ENCODE results near the gene BMPR1A. TPM values are rescaled to one million over a fixed set of nuclear protein-coding genes. Genes with fewer than 3 reads are reported as not detected.

Gene BMPR1A
- polyA plus RNA-seq, 1 donor (not counting 4 experiments of a cell fraction or from before 2014, with no cell fraction given): 22.2 TPM

DNA sequence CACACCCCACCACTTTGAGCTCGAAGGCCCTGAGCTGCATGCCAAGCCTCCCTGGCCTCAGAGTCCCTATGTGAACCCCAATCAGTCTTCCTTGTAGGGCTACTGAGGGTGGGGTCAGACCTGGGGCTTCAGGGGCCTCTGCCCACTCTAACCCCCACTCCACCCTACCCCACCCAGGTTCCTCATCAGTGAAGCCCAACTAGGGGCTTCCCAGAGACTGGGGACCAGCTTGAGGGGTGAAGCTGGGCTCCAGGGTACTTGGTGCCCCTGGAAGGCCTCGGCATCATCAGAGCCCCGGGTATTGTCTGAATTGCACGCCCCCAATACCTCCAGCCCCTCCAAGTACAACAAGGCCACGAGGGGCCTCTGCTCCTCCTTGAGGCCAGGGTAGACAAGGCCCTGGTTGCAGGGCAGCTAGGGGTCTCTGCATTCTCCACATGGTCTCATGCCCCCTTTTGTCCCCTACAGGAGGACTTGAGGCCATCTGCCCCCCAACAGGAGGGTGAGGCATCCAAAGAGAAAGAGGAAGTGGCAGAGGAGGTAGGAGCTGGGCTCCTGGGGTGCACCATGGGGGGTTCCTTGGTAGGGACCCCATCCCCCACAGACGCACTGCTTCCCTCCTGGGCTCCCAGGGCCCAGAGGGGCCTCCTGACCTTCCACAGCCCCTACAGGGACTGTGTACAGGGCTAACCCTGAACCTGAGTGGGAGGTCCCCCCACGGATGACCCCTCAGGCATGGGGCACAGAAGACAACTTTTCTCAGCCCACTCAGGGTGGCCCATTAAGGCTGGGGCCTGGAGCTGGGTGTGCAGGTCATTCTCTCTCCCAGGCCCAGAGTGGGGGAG lies 205.9 kb downstream of the BMPR1A start:
- DNase-seq (ENCODE audit: low read depth, low spot score): no peak
- H3K4me3 ChIP-seq (ENCODE audit: control insufficient read depth in 2 of 3, extremely low read depth in 1 of 3, insufficient read depth in 2 of 3, low read depth in 1 of 3, low read length in 3 of 3): no peak overlapping the region
- FAIRE-seq: no peak
- H3K9me1 ChIP-seq (ENCODE audit: control insufficient read depth, extremely low read depth, insufficient read depth, low read length): peaks cover 2% of the 10 kb centered on the region
- H3K36me3 ChIP-seq (ENCODE audit: control insufficient read depth in 2 of 2, extremely low read depth in 1 of 2, insufficient read depth in 2 of 2, low read length in 2 of 2): peaks cover 2 to 6% of the 10 kb centered on the region in 2 experiments
- no peak overlapping the region for H3K9ac ChIP-seq (ENCODE audit: control insufficient read depth, extremely low read depth, insufficient read depth, low read length)
- no peak overlapping the region for H3K27ac ChIP-seq (ENCODE audit: control insufficient read depth, insufficient read depth, low read length)
- peaks cover 58% of the 10 kb centered on the region for H3K4me1 ChIP-seq (ENCODE audit: control insufficient read depth, extremely low read depth, insufficient read depth, low read length)
- no peaks in the 10 kb centered on the region for H3K9me3 ChIP-seq (ENCODE audit: control insufficient read depth, low read depth, low read length)
- no peaks in the 10 kb centered on the region for H3K27me3 ChIP-seq (ENCODE audit: control insufficient read depth, extremely low read depth, insufficient read depth, low read length)
- H3K79me2 ChIP-seq (ENCODE audit: control insufficient read depth, insufficient read depth, low read length): peaks cover 29% of the 10 kb centered on the region
- H4K20me1 ChIP-seq (ENCODE audit: control insufficient read depth, extremely low read depth, insufficient read depth, low read length): no peaks in the 10 kb centered on the region
- no peak overlapping the region for H2AFZ ChIP-seq (ENCODE audit: control insufficient read depth, low read length)
- dilution Hi-C loops (cut with MboI; ENCODE audit: extremely low pct_ligation_motif_present, low sequenced_read_pairs): no loop called here
- TF ChIP-seq EZH2 (IDR thresholded peaks at IDR 0.05; ENCODE audit: low read length) (no peak), CTCF (optimal IDR thresholded peaks at IDR 0.05 in 1 of 3, IDR thresholded peaks at IDR 0.05 in 1 of 3, conservative IDR thresholded peaks at IDR 0.05 in 1 of 3; ENCODE audit: extremely low read depth in 1 of 3, insufficient read depth in 2 of 3, low read length in 3 of 3) (no peak)
- no peak overlapping the region for H3K4me2 ChIP-seq (ENCODE audit: control insufficient read depth, extremely low read depth, insufficient read depth, low read depth, low read length)

DNA sequence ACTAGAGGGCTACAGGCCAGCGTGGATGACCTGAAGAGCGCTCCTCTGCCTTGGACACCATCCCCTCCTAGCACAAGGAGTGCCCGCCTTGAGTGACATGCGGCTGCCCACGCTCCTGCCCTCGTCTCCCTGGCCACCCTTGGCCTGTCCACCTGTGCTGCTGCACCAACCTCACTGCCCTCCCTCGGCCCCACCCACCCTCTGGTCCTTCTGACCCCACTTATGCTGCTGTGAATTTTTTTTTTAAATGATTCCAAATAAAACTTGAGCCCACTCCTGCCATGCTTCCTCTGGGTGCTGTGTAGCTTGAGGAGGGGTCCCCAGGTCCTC lies 206.5 kb downstream of the BMPR1A start:
- no peak overlapping the region for H2AFZ ChIP-seq (ENCODE audit: control insufficient read depth, low read length)
- H3K4me3 ChIP-seq (ENCODE audit: control insufficient read depth in 2 of 3, extremely low read depth in 1 of 3, insufficient read depth in 2 of 3, low read depth in 1 of 3, low read length in 3 of 3): no peak overlapping the region
- H4K20me1 ChIP-seq (ENCODE audit: control insufficient read depth, extremely low read depth, insufficient read depth, low read length): no peaks in the 10 kb centered on the region
- peaks cover 34% of the 10 kb centered on the region for H3K79me2 ChIP-seq (ENCODE audit: control insufficient read depth, insufficient read depth, low read length)
- no peak overlapping the region for H3K9ac ChIP-seq (ENCODE audit: control insufficient read depth, extremely low read depth, insufficient read depth, low read length)
- H3K36me3 ChIP-seq (ENCODE audit: control insufficient read depth in 2 of 2, extremely low read depth in 1 of 2, insufficient read depth in 2 of 2, low read length in 2 of 2): peaks cover 2 to 6% of the 10 kb centered on the region in 2 experiments
- H3K27ac ChIP-seq (ENCODE audit: control insufficient read depth, insufficient read depth, low read length): no peak overlapping the region
- H3K4me1 ChIP-seq (ENCODE audit: control insufficient read depth, extremely low read depth, insufficient read depth, low read length): peaks cover 62% of the 10 kb centered on the region
- DNase-seq (ENCODE audit: low read depth, low spot score) (no peak), FAIRE-seq (no peak)
- dilution Hi-C loops (cut with MboI; ENCODE audit: extremely low pct_ligation_motif_present, low sequenced_read_pairs): no loop called here
- H3K27me3 ChIP-seq (ENCODE audit: control insufficient read depth, extremely low read depth, insufficient read depth, low read length): no peaks in the 10 kb centered on the region
- TF ChIP-seq EZH2 (IDR thresholded peaks at IDR 0.05; ENCODE audit: low read length): no peak
- TF ChIP-seq CTCF (optimal IDR thresholded peaks at IDR 0.05 in 1 of 3, IDR thresholded peaks at IDR 0.05 in 1 of 3, conservative IDR thresholded peaks at IDR 0.05 in 1 of 3; ENCODE audit: extremely low read depth in 1 of 3, insufficient read depth in 2 of 3, low read length in 3 of 3): no peak
- peaks cover 2% of the 10 kb centered on the region for H3K9me1 ChIP-seq (ENCODE audit: control insufficient read depth, extremely low read depth, insufficient read depth, low read length)
- no peak overlapping the region for H3K4me2 ChIP-seq (ENCODE audit: control insufficient read depth, extremely low read depth, insufficient read depth, low read depth, low read length)
- H3K9me3 ChIP-seq (ENCODE audit: control insufficient read depth, low read depth, low read length): no peaks in the 10 kb centered on the region
